Measurements from ENCODE around the gene CALN1.

DNA sequence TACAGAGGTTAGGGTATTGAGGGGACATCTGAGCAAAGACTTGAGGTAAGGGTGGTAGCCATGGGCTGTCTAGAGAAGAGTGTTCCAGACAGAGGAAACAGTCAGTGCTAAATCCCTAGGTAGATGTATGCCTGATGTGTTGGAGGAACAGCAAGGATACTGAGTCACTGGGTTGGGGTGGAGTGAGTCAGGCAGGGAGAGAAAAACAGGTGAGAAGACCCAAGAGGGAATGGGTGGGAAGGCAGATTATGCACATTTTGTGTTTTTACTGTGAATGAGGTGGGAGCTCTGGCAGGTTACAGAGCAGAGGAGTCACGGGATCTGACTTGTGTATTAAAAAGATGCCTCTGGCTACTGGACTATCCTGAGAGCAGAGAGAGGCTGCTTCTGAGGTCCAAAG, 285.0 kb downstream of the CALN1 start:
- TF ChIP-seq, protein P1, sequence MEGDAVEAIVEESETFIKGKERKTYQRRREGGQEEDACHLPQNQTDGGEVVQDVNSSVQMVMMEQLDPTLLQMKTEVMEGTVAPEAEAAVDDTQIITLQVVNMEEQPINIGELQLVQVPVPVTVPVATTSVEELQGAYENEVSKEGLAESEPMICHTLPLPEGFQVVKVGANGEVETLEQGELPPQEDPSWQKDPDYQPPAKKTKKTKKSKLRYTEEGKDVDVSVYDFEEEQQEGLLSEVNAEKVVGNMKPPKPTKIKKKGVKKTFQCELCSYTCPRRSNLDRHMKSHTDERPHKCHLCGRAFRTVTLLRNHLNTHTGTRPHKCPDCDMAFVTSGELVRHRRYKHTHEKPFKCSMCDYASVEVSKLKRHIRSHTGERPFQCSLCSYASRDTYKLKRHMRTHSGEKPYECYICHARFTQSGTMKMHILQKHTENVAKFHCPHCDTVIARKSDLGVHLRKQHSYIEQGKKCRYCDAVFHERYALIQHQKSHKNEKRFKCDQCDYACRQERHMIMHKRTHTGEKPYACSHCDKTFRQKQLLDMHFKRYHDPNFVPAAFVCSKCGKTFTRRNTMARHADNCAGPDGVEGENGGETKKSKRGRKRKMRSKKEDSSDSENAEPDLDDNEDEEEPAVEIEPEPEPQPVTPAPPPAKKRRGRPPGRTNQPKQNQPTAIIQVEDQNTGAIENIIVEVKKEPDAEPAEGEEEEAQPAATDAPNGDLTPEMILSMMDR (IDR thresholded peaks at IDR 0.05) = no peak
- TF ChIP-seq EP300 (IDR thresholded peaks at IDR 0.05) = no peak
- no peak for TF ChIP-seq POLR2A (IDR thresholded peaks at IDR 0.05; ENCODE audit: low read depth)
- no peak for TF ChIP-seq POLR2AphosphoS5 (IDR thresholded peaks at IDR 0.05)
